HG03196 (cell line): ENCODE measurements around the gene BASP1.
A peak's percentile ranks its signal among the peaks of the same experiment; 100 is the strongest.
"Not testable (repeated sequence)": the region's sequence is repeated elsewhere in the genome, so short reads cannot be mapped to it uniquely, and the experiment has no call there.

Experiments
- ATAC-seq: cut with Tn5 transposase; IDR thresholded peaks from one replicate; pipeline ENCODE4 v1.9.1; 2021; ENCODE audit not compliant: unreplicated experiment

The BASP1 gene

DNA sequence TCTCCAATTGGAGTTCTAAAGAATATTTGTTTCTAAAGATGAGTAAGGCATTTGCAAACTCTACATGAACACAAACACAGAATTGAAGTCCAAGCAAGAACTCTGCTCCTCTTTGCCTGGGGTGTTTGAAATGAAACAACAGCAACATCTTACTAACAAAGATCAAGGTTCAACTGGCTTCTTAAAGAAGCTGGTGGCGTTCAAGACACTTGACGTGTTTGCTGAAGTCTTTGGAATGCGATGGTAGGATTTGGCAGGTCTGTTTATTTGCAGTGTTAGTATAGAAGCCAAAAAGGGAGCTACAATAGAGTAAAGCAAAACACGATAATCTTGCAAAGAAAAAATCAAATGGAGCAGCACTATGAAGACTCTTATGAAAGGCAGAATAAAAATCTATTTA, 94.9 kb downstream of the BASP1 start:
- ATAC-seq = no peak

DNA sequence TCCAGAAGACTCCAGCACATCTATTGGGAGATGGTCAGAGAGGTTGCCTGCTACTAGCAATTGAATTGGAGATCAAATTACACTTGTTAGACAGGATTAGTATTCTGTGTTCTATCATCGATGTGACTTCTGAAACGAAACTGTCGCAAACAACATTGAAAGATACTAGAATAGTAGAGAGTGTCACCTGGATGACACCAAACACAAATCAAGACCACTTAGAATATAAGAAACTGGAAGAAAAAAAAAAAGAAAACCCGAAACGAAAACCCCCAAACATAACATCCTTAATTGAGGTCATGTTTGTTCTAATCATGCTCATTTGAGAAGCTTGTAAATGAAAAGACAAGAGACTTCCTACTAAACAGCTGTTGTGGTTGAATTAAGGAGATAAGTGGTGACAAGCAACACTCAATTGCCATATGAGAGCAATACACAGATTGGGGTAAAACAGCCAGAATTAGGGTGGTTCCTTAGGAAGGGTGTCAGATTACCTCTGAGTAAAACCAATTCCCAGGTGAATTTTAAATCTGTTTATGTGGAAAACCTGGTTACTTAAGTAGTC, 97.6 kb downstream of the BASP1 start:
- ATAC-seq = no peak

DNA sequence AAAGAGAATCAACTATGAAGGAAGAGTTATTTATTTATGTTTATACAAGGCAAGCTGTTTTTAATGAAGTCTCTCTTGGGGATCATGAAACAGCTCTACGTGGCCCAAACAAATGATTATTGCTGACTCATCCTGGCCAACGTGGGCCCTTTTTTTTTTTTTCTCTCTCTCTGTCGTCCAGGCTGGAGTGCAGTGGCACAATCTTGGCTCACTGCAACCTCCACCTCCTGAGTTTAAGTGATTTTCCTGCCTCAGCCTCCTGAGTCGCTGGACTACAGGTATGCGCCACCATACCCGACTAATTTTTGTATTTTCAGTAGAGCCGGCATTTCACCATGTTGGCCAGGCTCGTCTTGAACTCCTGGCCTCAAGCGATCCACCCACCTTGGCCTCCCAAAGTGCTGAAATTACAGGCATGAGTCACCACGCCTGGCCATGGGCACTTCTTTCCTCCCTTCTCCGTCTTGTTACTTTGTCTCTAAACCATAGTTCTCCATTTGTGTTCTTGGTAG, 98.3 kb downstream of the BASP1 start:
- ATAC-seq = no peak

DNA sequence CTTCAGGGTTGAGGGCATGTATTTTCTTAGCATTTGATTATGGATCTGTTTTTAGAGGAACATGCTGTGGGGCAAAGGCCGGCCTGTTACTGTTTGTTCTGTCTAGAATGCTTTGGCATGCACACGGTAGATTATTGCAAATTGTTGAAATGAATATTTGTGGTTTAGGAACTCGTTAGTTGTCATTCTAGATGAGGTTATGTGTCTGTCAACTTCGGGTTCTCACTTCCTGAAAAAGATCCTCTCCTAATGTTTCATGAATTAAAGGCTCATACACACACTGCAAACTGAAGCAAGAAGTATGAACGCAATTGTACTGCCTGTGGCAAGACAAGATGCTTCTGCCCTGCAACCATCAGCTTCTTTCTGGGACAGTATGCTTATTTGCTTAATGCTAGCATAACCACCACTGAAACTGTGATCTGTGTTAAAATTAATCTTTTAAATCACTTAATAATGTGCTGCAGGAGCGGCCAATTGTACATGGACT, 99.6 kb downstream of the BASP1 start:
- ATAC-seq = peak; percentile 64

DNA sequence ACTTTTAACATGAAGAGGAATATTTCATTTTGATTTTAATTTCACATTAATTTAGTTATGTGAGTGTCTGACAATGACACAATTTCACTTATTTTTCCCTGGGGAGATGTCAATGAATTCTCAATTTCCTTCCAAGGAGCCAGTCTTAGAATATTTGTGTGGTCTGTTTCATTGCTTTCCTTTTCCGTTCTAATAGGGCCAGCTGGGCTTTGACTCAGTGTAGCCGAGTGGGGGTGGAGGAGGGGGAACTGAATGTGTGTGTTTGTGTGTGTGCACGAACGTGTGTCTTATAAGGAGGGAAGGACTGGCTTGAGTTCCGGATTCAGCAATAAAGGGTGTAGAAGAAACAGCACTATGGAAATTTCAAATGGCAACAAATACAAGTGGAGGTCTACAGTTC, 100.0 kb downstream of the BASP1 start:
- ATAC-seq = peak; percentile 52

DNA sequence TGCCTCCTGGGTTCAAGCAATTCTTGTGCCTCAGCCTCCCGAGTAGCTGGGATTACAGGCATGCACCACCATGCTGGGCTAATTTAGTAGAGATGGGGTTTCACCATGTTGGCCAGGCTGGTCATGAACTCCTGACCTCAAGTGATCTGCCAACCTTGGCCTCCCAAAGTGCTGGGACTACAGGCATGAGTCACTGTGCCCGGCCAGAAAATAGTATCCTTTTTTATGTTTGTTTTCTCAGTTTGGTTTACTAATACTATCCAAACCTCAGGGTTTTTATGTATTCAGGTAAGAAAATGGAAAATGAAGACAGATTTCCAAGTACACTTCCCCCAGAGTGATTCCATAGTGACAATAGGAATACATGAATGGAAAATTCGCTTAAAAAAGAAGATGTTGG, 101.7 kb downstream of the BASP1 start:
- ATAC-seq = not testable (repeated sequence)

DNA sequence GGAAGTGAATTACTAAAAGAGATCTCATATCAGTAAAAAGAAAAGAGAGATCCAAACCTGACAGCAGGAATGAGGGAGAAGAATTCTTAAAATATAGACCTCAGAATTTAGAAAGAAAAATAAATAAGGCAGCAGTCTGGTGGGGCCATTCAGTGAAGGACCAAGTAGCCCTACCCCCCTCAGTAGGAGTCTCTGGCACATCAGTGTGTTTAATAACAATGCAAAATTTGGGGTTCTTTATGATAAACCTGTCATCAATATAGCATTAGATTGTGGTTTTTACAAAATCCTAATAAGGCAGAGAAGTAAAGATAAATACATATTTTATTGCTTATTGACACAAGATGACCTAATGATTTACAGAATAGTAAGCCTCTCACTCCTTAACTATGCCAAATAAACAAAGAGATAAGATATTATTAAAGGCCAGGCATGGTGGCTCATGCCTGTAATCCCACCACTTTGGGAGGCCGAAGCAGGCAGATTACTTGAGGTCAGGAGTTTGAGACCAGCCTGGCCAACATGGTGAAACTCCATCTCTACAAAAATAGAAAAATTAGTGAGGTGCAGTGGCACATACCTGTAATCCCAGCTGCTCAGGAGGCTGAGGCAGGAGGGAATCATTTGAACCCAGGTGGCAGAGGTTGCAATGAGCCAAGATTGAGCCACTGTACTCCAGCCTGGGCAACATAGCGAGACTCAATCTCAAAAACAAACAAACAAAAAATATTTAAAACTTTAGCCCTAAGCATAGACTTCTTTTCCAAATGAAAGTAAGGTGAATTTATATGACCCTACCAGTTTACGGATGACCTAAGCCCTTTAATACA, 108.6 kb downstream of the BASP1 start:
- ATAC-seq = no peak
